GM12872 (cell line): ENCODE results near the gene SLC9A4.

Experiments used
- CTCF ChIP-seq: IDR thresholded peaks from 3 replicates; pipeline ENCODE4 v1.5.1; 2011; ENCODE audit warnings: low read depth, mild to moderate bottlenecking, low read length, moderate library complexity; ENCODE audit not compliant: insufficient read depth

SLC9A4 gene

GRCh38 chr2:102550151-102550550 lies 77.1 kb downstream of the SLC9A4 start:
- no peak for TF ChIP-seq CTCF

- no peak for TF ChIP-seq CTCF
Measured at GRCh38 chr2:102551329-102552096, 78.5 kb downstream of the SLC9A4 start.

- no peak for TF ChIP-seq CTCF
Measured at GRCh38 chr2:102553601-102554000, 80.6 kb downstream of the SLC9A4 start.

- TF ChIP-seq CTCF, result no peak
Measured at GRCh38 chr2:102558463-102558862, 85.4 kb downstream of the SLC9A4 start.

- no peak for TF ChIP-seq CTCF
Measured at GRCh38 chr2:102575888-102576287, 102.9 kb downstream of the SLC9A4 start.

- no peak for TF ChIP-seq CTCF
Measured at GRCh38 chr2:102578376-102578775, 105.3 kb downstream of the SLC9A4 start.

- TF ChIP-seq CTCF, result no peak
Measured at GRCh38 chr2:102581911-102582310, 108.9 kb downstream of the SLC9A4 start.

GRCh38 chr2:102582845-102583244 lies 109.8 kb downstream of the SLC9A4 start:
- TF ChIP-seq CTCF, result no peak
